GM19438 (cell line): ENCODE results near the gene SLC25A28.

Source experiments
- ATAC-seq: cut with Tn5 transposase; IDR thresholded peaks from one replicate; pipeline ENCODE4 v1.9.1; 2021; ENCODE audit warnings: low read depth; ENCODE audit not compliant: unreplicated experiment

The SLC25A28 gene

GRCh38 chr10:99619851-99620710 lies at the start of gene SLC25A28:
Gene SLC25A28 (minus strand): TSS chr10:99620439. CDS start chr10:99620335, 104 bp downstream.
- ATAC-seq: peak; percentile 74

GRCh38 chr10:99667108-99667751 lies 47.0 kb upstream of the SLC25A28 start:
- no peak for ATAC-seq

GRCh38 chr10:99665304-99665703 lies 45.1 kb upstream of the SLC25A28 start:
- no peak for ATAC-seq

GRCh38 chr10:99661377-99661763 lies 41.1 kb upstream of the SLC25A28 start:
- ATAC-seq: no peak

- no peak for ATAC-seq
Observed at GRCh38 chr10:99660662-99661376, 40.6 kb upstream of the SLC25A28 start.

- ATAC-seq: no peak
Observed at GRCh38 chr10:99659868-99660366, 39.7 kb upstream of the SLC25A28 start.

- peak; percentile 100 for ATAC-seq
Observed at GRCh38 chr10:99659031-99659867, 39.0 kb upstream of the SLC25A28 start, which contains the start of gene ENTPD7. Gene ENTPD7 (plus strand): TSS chr10:99659509. CDS start chr10:99659957, 448 bp downstream.

- ATAC-seq: no peak
Observed at GRCh38 chr10:99658622-99659030, 38.4 kb upstream of the SLC25A28 start.

- no peak for ATAC-seq
Observed at GRCh38 chr10:99656199-99657064, 36.2 kb upstream of the SLC25A28 start.

GRCh38 chr10:99654390-99655175 lies 34.3 kb upstream of the SLC25A28 start:
- no peak for ATAC-seq

- ATAC-seq: no peak
Observed at GRCh38 chr10:99652800-99653390, 32.7 kb upstream of the SLC25A28 start.

GRCh38 chr10:99648717-99649116 lies 28.5 kb upstream of the SLC25A28 start:
- ATAC-seq: no peak

- no peak for ATAC-seq
Observed at GRCh38 chr10:99647601-99648151, 27.4 kb upstream of the SLC25A28 start.

GRCh38 chr10:99633832-99634231 lies 13.6 kb upstream of the SLC25A28 start:
- ATAC-seq: no peak

GRCh38 chr10:99631496-99631895 lies 11.3 kb upstream of the SLC25A28 start:
- no peak for ATAC-seq

GRCh38 chr10:99630991-99631390 lies 10.8 kb upstream of the SLC25A28 start:
- ATAC-seq: no peak

GRCh38 chr10:99630433-99630832 lies 10.2 kb upstream of the SLC25A28 start:
- no peak for ATAC-seq

GRCh38 chr10:99629625-99629978 lies 9.4 kb upstream of the SLC25A28 start:
- ATAC-seq: no peak
